Measurements from ENCODE around the gene IQGAP2.

DNA sequence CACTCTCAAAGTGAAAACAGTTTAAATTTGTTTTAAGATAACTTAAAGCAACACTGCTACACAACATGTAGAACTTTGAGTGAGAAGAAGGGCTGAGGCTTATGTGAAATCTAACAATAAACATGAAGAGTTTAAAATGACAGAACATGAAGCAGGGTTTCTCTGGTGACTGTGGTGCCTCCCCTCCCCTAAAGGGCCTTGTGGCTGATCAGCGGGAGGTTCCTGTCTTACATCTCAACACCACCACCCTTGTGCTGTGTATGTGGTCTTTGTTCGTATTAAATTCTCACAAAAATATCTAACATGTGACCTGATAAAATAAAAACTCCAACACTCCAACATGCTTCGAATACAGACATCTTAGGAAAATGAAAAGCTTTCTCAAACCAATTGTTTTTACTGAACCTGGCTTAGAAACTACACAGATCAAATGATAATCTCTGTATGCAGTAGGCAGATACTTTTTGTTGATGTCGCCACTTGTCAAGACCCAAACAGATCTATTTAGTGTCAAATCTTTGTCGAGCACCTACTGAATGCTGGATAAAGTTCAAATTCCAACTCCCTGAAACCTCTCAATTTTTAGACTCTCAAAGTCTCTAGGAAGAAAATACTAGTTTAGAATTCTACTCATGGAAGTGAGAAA is 9.9 kb upstream of the IQGAP2 start:
- TF ChIP-seq, protein P1, sequence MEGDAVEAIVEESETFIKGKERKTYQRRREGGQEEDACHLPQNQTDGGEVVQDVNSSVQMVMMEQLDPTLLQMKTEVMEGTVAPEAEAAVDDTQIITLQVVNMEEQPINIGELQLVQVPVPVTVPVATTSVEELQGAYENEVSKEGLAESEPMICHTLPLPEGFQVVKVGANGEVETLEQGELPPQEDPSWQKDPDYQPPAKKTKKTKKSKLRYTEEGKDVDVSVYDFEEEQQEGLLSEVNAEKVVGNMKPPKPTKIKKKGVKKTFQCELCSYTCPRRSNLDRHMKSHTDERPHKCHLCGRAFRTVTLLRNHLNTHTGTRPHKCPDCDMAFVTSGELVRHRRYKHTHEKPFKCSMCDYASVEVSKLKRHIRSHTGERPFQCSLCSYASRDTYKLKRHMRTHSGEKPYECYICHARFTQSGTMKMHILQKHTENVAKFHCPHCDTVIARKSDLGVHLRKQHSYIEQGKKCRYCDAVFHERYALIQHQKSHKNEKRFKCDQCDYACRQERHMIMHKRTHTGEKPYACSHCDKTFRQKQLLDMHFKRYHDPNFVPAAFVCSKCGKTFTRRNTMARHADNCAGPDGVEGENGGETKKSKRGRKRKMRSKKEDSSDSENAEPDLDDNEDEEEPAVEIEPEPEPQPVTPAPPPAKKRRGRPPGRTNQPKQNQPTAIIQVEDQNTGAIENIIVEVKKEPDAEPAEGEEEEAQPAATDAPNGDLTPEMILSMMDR (IDR thresholded peaks at IDR 0.05), result no peak
- no peak for TF ChIP-seq POLR2A (IDR thresholded peaks at IDR 0.05)

Data from right lobe of liver (tissue), 4 donors.